HG02970 (cell line): ENCODE data around the gene VRTN.
"Not testable (repeated sequence)": the region's sequence is repeated elsewhere in the genome, so short reads cannot be mapped to it uniquely, and the experiment has no call there.

Experiments used
- ATAC-seq: cut with Tn5 transposase; IDR thresholded peaks from one replicate; pipeline ENCODE4 v1.9.1; 2021; ENCODE audit warnings: mild to moderate bottlenecking, moderate library complexity, moderate number of reproducible peaks; ENCODE audit not compliant: unreplicated experiment, low FRiP score

Gene VRTN

GRCh38 chr14:74348241-74348734, at the start of gene VRTN:
TSS of gene VRTN (plus strand) at chr14:74348471. CDS start at chr14:74356784, 8,313 bp downstream.
- no peak for ATAC-seq

- ATAC-seq: no peak
These were observed 49.2 kb upstream of the VRTN start for GRCh38 chr14:74299061-74299545.

- no peak for ATAC-seq
These were observed 46.6 kb upstream of the VRTN start for GRCh38 chr14:74301594-74302151.

- peak; percentile 34 for ATAC-seq
These were observed 46.1 kb upstream of the VRTN start for GRCh38 chr14:74302152-74302628.

- ATAC-seq: peak; percentile 86
These were observed 45.4 kb upstream of the VRTN start, which contains the start of gene ABCD4 for GRCh38 chr14:74302634-74303569. TSS of gene ABCD4 (minus strand) at chr14:74302934. CDS start at chr14:74302912, 22 bp downstream.

GRCh38 chr14:74308695-74309094, 39.6 kb upstream of the VRTN start:
- ATAC-seq: no peak

- no peak for ATAC-seq
These were observed 38.9 kb upstream of the VRTN start for GRCh38 chr14:74309125-74310022.

GRCh38 chr14:74312161-74312560, 36.1 kb upstream of the VRTN start:
- ATAC-seq: no peak

GRCh38 chr14:74313601-74314000, 34.7 kb upstream of the VRTN start:
- no peak for ATAC-seq

GRCh38 chr14:74314576-74314975, 33.7 kb upstream of the VRTN start:
- no peak for ATAC-seq

- ATAC-seq: no peak
These were observed 23.3 kb upstream of the VRTN start for GRCh38 chr14:74324931-74325361.

GRCh38 chr14:74325446-74325845, 22.8 kb upstream of the VRTN start:
- ATAC-seq: no peak

- ATAC-seq: no peak
These were observed 21.7 kb upstream of the VRTN start for GRCh38 chr14:74326369-74327152.

- ATAC-seq: not testable (repeated sequence)
These were observed 18.2 kb upstream of the VRTN start for GRCh38 chr14:74329950-74330552.

GRCh38 chr14:74333909-74334308, 14.4 kb upstream of the VRTN start:
- no peak for ATAC-seq

- no peak for ATAC-seq
These were observed 1.9 kb upstream of the VRTN start for GRCh38 chr14:74346341-74346740.

- ATAC-seq: no peak
These were observed 1.0 kb upstream of the VRTN start for GRCh38 chr14:74347097-74347794.

- no peak for ATAC-seq
These were observed 523 bp upstream of the VRTN start for GRCh38 chr14:74347795-74348100.
